ENCODE results near the gene FYB1. TPM values are rescaled to one million over a fixed set of nuclear protein-coding genes. Genes with fewer than 3 reads are reported as not detected.

Gene FYB1
- total RNA-seq, 1 experiment from 2014 or later = 1.3 TPM

DNA sequence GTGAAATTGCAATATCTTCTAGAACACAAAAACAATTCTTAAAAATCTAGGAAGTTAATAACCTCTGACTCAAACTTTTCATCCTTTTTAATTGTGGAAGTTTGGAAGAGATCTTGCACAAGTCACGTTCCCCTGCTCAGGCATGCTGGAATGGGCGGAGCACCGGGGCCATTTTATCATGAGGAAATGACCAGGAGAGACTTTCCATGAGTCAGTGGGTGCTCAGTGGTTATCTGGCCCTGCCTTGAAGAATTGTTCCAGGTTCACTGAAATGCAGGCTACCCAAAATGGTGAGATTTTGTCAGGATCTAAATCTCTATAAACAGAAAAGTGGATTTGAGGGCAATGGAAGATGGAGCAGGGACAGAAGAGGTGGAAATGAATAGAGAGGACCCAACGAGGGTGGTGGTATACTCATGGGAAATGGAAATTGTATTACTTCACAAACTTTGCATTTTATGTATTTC lies 61.2 kb downstream of the FYB1 start:
- Mint-ChIP-seq H3K27ac (ENCODE audit: unreplicated experiment) (no peak overlapping the region), H3K9me3 (ENCODE audit: unreplicated experiment) (no peaks in the 10 kb centered on the region), H3K27me3 (ENCODE audit: insufficient read depth, unreplicated experiment) (no peaks in the 10 kb centered on the region), H3K4me1 (ENCODE audit: low read depth, unreplicated experiment) (no peaks in the 10 kb centered on the region), H3K4me3 (ENCODE audit: unreplicated experiment) (no peak overlapping the region), H3K36me3 (ENCODE audit: insufficient read depth, unreplicated experiment) (no peaks in the 10 kb centered on the region)
- no peaks in the 10 kb centered on the region for H3K36me3 ChIP-seq (ENCODE audit: control insufficient read depth, insufficient read depth, low read length)
- DNase-seq = no peak
- no peaks in the 10 kb centered on the region for H3K4me1 ChIP-seq
- POLR2A ChIA-PET = no interaction called here
- H3K4me3 ChIP-seq (ENCODE audit: low read depth, low read length) = no peak overlapping the region
- BruUV-seq (replicated peaks) = no TSS peak
- no peaks in the 10 kb centered on the region for H3K27me3 ChIP-seq (replicated peaks; ENCODE audit: control insufficient read depth, insufficient read depth, low read length)
- H3K9me3 ChIP-seq = no peaks in the 10 kb centered on the region
- CTCF ChIA-PET = no interaction called here
- TF ChIP-seq, protein P1, sequence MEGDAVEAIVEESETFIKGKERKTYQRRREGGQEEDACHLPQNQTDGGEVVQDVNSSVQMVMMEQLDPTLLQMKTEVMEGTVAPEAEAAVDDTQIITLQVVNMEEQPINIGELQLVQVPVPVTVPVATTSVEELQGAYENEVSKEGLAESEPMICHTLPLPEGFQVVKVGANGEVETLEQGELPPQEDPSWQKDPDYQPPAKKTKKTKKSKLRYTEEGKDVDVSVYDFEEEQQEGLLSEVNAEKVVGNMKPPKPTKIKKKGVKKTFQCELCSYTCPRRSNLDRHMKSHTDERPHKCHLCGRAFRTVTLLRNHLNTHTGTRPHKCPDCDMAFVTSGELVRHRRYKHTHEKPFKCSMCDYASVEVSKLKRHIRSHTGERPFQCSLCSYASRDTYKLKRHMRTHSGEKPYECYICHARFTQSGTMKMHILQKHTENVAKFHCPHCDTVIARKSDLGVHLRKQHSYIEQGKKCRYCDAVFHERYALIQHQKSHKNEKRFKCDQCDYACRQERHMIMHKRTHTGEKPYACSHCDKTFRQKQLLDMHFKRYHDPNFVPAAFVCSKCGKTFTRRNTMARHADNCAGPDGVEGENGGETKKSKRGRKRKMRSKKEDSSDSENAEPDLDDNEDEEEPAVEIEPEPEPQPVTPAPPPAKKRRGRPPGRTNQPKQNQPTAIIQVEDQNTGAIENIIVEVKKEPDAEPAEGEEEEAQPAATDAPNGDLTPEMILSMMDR (IDR thresholded peaks at IDR 0.05; ENCODE audit: insufficient read depth in 1 of 2, low read depth in 1 of 2, low read length in 1 of 2, severe bottlenecking in 1 of 2, unreplicated experiment in 1 of 2) = no peak
- intact Hi-C loops (cut with micrococcal nuclease; ENCODE audit: unreplicated experiment) = no loop called here

DNA sequence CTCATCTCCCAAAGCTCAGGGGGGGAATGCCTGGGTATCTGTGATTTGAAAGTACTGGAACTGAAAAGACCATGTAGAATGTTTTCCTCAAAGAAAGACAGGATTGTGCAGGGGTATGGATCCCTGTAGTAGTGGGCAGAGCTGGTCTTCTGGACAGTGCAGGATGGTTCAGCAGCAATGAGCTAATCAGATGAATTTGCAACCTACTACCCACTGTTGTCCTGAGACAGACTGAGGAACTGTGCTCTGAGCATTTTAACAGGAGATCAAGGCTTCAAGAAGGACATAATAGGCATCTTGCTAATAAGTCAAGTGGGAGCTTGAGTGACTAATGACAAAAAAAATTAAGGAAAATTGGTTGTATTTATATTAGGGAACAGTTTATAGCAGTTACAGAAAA lies 61.7 kb downstream of the FYB1 start:
- Histone ChIP-seq H3K36me3 (ENCODE audit: control insufficient read depth, insufficient read depth, low read length) (no peaks in the 10 kb centered on the region), H3K27me3 (replicated peaks; ENCODE audit: control insufficient read depth, insufficient read depth, low read length) (no peaks in the 10 kb centered on the region), H3K9me3 (no peaks in the 10 kb centered on the region), H3K4me1 (no peaks in the 10 kb centered on the region), H3K4me3 (ENCODE audit: low read depth, low read length) (no peak overlapping the region)
- no peak for DNase-seq
- intact Hi-C loops (cut with micrococcal nuclease; ENCODE audit: unreplicated experiment) = no loop called here
- Mint-ChIP-seq H3K36me3 (ENCODE audit: insufficient read depth, unreplicated experiment) (no peaks in the 10 kb centered on the region), H3K27me3 (ENCODE audit: insufficient read depth, unreplicated experiment) (no peaks in the 10 kb centered on the region), H3K4me3 (ENCODE audit: unreplicated experiment) (no peak overlapping the region), H3K4me1 (ENCODE audit: low read depth, unreplicated experiment) (no peaks in the 10 kb centered on the region), H3K27ac (ENCODE audit: unreplicated experiment) (no peak overlapping the region), H3K9me3 (ENCODE audit: unreplicated experiment) (no peaks in the 10 kb centered on the region)
- ChIA-PET CTCF (no interaction called here), POLR2A (no interaction called here)
- BruUV-seq (replicated peaks) = no TSS peak
- TF ChIP-seq, protein P1 (IDR thresholded peaks at IDR 0.05; ENCODE audit: insufficient read depth in 1 of 2, low read depth in 1 of 2, low read length in 1 of 2, severe bottlenecking in 1 of 2, unreplicated experiment in 1 of 2) = no peak

DNA sequence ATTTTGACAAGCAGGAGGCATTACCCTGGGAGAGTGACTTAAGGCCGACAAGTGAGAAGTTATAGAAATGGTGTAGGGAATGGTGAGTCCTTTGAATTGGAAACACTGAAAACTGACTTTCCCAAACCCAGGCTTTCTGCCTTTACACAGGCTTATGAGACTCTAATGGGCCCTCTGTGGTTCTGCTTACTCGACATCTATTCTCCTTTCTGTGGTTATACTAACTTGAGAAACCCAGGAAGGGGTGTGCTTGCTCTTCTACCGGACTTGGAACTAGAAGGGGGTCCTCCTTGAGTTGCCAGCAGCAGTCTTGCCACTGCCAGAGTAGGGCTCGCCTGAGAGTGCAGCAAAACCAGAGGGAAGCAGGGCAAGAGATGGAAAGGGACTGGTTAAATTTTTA lies 63.3 kb downstream of the FYB1 start:
- H3K36me3 ChIP-seq (ENCODE audit: control insufficient read depth, insufficient read depth, low read length) = no peaks in the 10 kb centered on the region
- Mint-ChIP-seq H3K4me3 (ENCODE audit: unreplicated experiment) (no peak overlapping the region), H3K9me3 (ENCODE audit: unreplicated experiment) (no peaks in the 10 kb centered on the region), H3K36me3 (ENCODE audit: insufficient read depth, unreplicated experiment) (no peaks in the 10 kb centered on the region), H3K27me3 (ENCODE audit: insufficient read depth, unreplicated experiment) (no peaks in the 10 kb centered on the region), H3K27ac (ENCODE audit: unreplicated experiment) (no peak overlapping the region), H3K4me1 (ENCODE audit: low read depth, unreplicated experiment) (no peaks in the 10 kb centered on the region)
- no peaks in the 10 kb centered on the region for H3K4me1 ChIP-seq
- CTCF ChIA-PET = no interaction called here
- H3K4me3 ChIP-seq (ENCODE audit: low read depth, low read length) = no peak overlapping the region
- intact Hi-C loops (cut with micrococcal nuclease; ENCODE audit: unreplicated experiment) = no loop called here
- no peaks in the 10 kb centered on the region for H3K9me3 ChIP-seq
- H3K27me3 ChIP-seq (replicated peaks; ENCODE audit: control insufficient read depth, insufficient read depth, low read length) = no peaks in the 10 kb centered on the region
- POLR2A ChIA-PET = no interaction called here
- BruUV-seq (replicated peaks) = no TSS peak
- TF ChIP-seq, protein P1 (IDR thresholded peaks at IDR 0.05; ENCODE audit: insufficient read depth in 1 of 2, low read depth in 1 of 2, low read length in 1 of 2, severe bottlenecking in 1 of 2, unreplicated experiment in 1 of 2) = no peak
- DNase-seq = no peak

Measured in Caco-2 (cell line).